Endothelial cell of umbilical vein (primary cell): ENCODE data around the gene VAV2. TPM values are rescaled to one million over a fixed set of nuclear protein-coding genes. Genes with fewer than 3 reads are reported as not detected.

Source experiments
- BruUV-seq: library from RNA; stranded (reverse); fragments of 400-500 nt; replicated peaks from 2 replicates; lab custom pipeline; 2021; lab: Mats Ljungman, UMichigan
- CTCF ChIA-PET: fragments of 300-600, 350-600 bp; sonication (Branson Sonifier 250); formaldehyde crosslinking; loops from one replicate; lab custom pipeline; 2021; ENCODE audit warnings: antibody characterized with exemption, inconsistent platforms; lab: Charles Lee
- POLR2A ChIA-PET: fragments of 300-600, 350-600 bp; sonication (Branson Sonifier 250); formaldehyde crosslinking; loops from one replicate; lab custom pipeline; 2021; ENCODE audit warnings: antibody characterized with exemption, inconsistent platforms; lab: Charles Lee
- DNase-seq: peaks from one replicate; pipeline ENCODE4 v3.0.0-alpha.2; 2011; ENCODE audit warnings: low read depth, low spot score
- FAIRE-seq: peaks from 2 replicates; lab custom pipeline; 2011; peaks lifted over from hg19 to GRCh38; lab: Jason Lieb, UNC
- H2AFZ ChIP-seq: 2 replicates; pipeline ENCODE4 v1.6.0; 2012; ENCODE audit warnings: low read depth, low read length, control low read depth, inconsistent platforms
- H3K27ac ChIP-seq: 2 replicates; pipeline ENCODE4 v1.5.1; 2011; ENCODE audit warnings: low read depth, mild to moderate bottlenecking, control low read depth, low read length, moderate library complexity; ENCODE audit not compliant: insufficient read depth
- H3K27me3 ChIP-seq, 2 experiments: 2 replicates each; pipeline versions ENCODE4 v1.6.0 to v1.6.1; 2011; ENCODE audit warnings: low read length in 2 of 2, mixed read lengths in 1 of 2; ENCODE audit not compliant: control insufficient read depth in 2 of 2, insufficient read depth in 2 of 2
- H3K36me3 ChIP-seq, 2 experiments: 2 replicates in 1 of 2; 3 replicates in 1 of 2; pipeline ENCODE4 v1.5.1; 2011; ENCODE audit warnings: low read length in 2 of 2, mild to moderate bottlenecking in 1 of 2, moderate library complexity in 1 of 2; ENCODE audit not compliant: control insufficient read depth in 2 of 2, insufficient read depth in 2 of 2; ENCODE audit errors: extremely low read depth in 1 of 2
- H3K4me1 ChIP-seq: 3 replicates; pipeline ENCODE4 v1.5.1; 2011; ENCODE audit warnings: mild to moderate bottlenecking, low read length; ENCODE audit not compliant: control insufficient read depth, insufficient read depth; ENCODE audit errors: extremely low read depth
- H3K4me2 ChIP-seq: 2 replicates; pipeline ENCODE4 v1.6.1; 2011; ENCODE audit warnings: low read length, control low read depth, mixed read lengths; ENCODE audit not compliant: insufficient read depth
- H3K4me3 ChIP-seq, 3 experiments: fragments of 200-600 bp in 1 of 3; sonication (generic), shearing (Covaris generic) in 1 of 3; replicated peaks in 1 of 3; 2 replicates each; pipeline ENCODE4 v1.5.1; 2011 to 2016; ENCODE audit warnings: control low read depth in 3 of 3, low read length in 3 of 3, mild to moderate bottlenecking in 2 of 3, inconsistent platforms in 1 of 3, low read depth in 1 of 3, moderate library complexity in 1 of 3; ENCODE audit not compliant: insufficient read depth in 1 of 3
- H3K79me2 ChIP-seq: 2 replicates; pipeline ENCODE4 v1.6.0; 2012; ENCODE audit warnings: low read length, inconsistent platforms; ENCODE audit not compliant: control insufficient read depth, insufficient read depth
- H3K9ac ChIP-seq: replicated peaks from 2 replicates; pipeline ENCODE3; 2011; ENCODE audit warnings: low read length, control low read depth; ENCODE audit not compliant: insufficient read depth; ENCODE audit errors: extremely low read depth
- H3K9me1 ChIP-seq: replicated peaks from 3 replicates; pipeline ENCODE4 v1.6.0; 2011; ENCODE audit warnings: mild to moderate bottlenecking, low read length; ENCODE audit not compliant: control insufficient read depth, insufficient read depth; ENCODE audit errors: extremely low read depth
- H3K9me3 ChIP-seq: replicated peaks from 2 replicates; pipeline ENCODE4 v1.5.1; 2012; ENCODE audit warnings: low read length, inconsistent platforms; ENCODE audit not compliant: control insufficient read depth, insufficient read depth
- H4K20me1 ChIP-seq: replicated peaks from 2 replicates; pipeline ENCODE3; 2011; ENCODE audit warnings: mild to moderate bottlenecking, low read length; ENCODE audit not compliant: control insufficient read depth, insufficient read depth; ENCODE audit errors: extremely low read depth
- CTCF ChIP-seq, 2 donors: IDR thresholded peaks; 1 replicate in 1 of 2; 2 replicates in 1 of 2; pipeline ENCODE4 v1.5.1; 2011; ENCODE audit warnings: low read length in 2 of 2, mild to moderate bottlenecking in 2 of 2, moderate library complexity in 2 of 2, control low read depth in 1 of 2, inconsistent platforms in 1 of 2, low read depth in 1 of 2; ENCODE audit not compliant: insufficient read depth in 1 of 2; ENCODE audit errors: extremely low read depth in 1 of 2
- EZH2 ChIP-seq: IDR thresholded peaks from 2 replicates; pipeline ENCODE4 v1.6.1; 2012; ENCODE audit warnings: borderline replicate concordance, low read depth, mild to moderate bottlenecking, moderate library complexity, low read length, inconsistent platforms; ENCODE audit not compliant: severe bottlenecking
- FOS ChIP-seq: IDR thresholded peaks from 2 replicates; pipeline ENCODE4 v1.6.1; 2011; ENCODE audit warnings: mild to moderate bottlenecking, low read length, moderate library complexity, borderline replicate concordance; ENCODE audit not compliant: insufficient read depth
- GATA2 ChIP-seq: IDR thresholded peaks from 2 replicates; pipeline ENCODE4 v1.7.0; 2011; ENCODE audit warnings: low read depth, mild to moderate bottlenecking, moderate library complexity, mixed read lengths, low read length; ENCODE audit not compliant: insufficient read length, insufficient read depth
- JUN ChIP-seq: IDR thresholded peaks from 2 replicates; pipeline ENCODE4 v1.6.1; 2011; ENCODE audit warnings: borderline replicate concordance, low read depth; ENCODE audit not compliant: insufficient read length, insufficient read depth
- MAX ChIP-seq: IDR thresholded peaks from 2 replicates; pipeline ENCODE4 v1.6.1; 2011; ENCODE audit not compliant: insufficient read depth, insufficient read length
- MYC ChIP-seq: IDR thresholded peaks from one replicate; pipeline ENCODE4 v1.6.1; 2011; ENCODE audit warnings: mild to moderate bottlenecking, low read depth, low read length
- POLR2A ChIP-seq: IDR thresholded peaks from 2 replicates; pipeline ENCODE4 v1.6.1; 2012; ENCODE audit warnings: low read depth, mild to moderate bottlenecking, control low read depth, low read length
- POLR2AphosphoS5 ChIP-seq: IDR thresholded peaks from 2 replicates; pipeline ENCODE4 v1.6.1; 2012; ENCODE audit warnings: low read depth, mild to moderate bottlenecking, control low read depth, low read length, moderate library complexity; ENCODE audit not compliant: insufficient read depth
- dilution Hi-C: fragments of 300-500 bp; cut with MboI; formaldehyde crosslinking; loops from one replicate; pipeline ENCODE4 v1.15.0; 2019; ENCODE audit warnings: low sequenced_read_pairs; ENCODE audit not compliant: extremely low pct_ligation_motif_present
- intact Hi-C: fragments of 100-400 bp; cut with micrococcal nuclease; formaldehyde crosslinking; loops from one replicate; pipeline ENCODE4 v1.10.0; 2022
- polyA plus RNA-seq, 4 experiments: library from polyadenylated mRNA; depleted of rRNA in 3 of 4; stranded (reverse) in 3 of 4; unstranded in 1 of 4; fragments of >200 nt; gene quantifications; 2 replicates each; pipeline versions ENCODE4 v1.2.1 to v1.2.3, GENCODE V29; 2011 to 2012; ENCODE audit warnings: missing spikeins in 1 of 4
- total RNA-seq: library from RNA; stranded (reverse); gene quantifications from 2 replicates; pipeline ENCODE4 v1.2.3, GENCODE V29; 2021

The VAV2 gene
- total and polyA plus RNA-seq, 2 donors (not counting 3 experiments of a cell fraction or from before 2014, with no cell fraction given), result 10.6 to 30.6 TPM

GRCh38 chr9:133971981-133972941 is 19.9 kb downstream of the VAV2 start:
- dilution Hi-C loops (no loop called here), intact Hi-C loops (no loop called here)
- ChIA-PET POLR2A (no interaction called here), CTCF (interaction anchor here (1.5 to 1.9 kb wide), 2 partner anchors 19 to 189 kb away, joined by 3 to 4 read pairs; no protein-coding TSS in a partner anchor)
- DNase-seq (no peak), FAIRE-seq (no peak)
- Histone ChIP-seq H3K4me3 (no peak overlapping the region), H3K27ac (no peak overlapping the region), H3K4me1 (peaks cover 7% of the 10 kb centered on the region), H3K36me3 (no peaks in the 10 kb centered on the region), H3K27me3 (no peaks in the 10 kb centered on the region), H3K9ac (no peak overlapping the region), H3K79me2 (peaks cover 94% of the 10 kb centered on the region), H4K20me1 (no peaks in the 10 kb centered on the region), H2AFZ (no peak overlapping the region), H3K4me2 (no peak overlapping the region), H3K9me1 (no peaks in the 10 kb centered on the region), H3K9me3 (no peaks in the 10 kb centered on the region)
- TF ChIP-seq MYC (no peak), FOS (no peak), POLR2AphosphoS5 (no peak), JUN (no peak), MAX (no peak), POLR2A (no peak), EZH2 (no peak), CTCF (IDR thresholded peaks at IDR 0.05; ENCODE audit: extremely low read depth in 1 of 2, insufficient read depth in 1 of 2, low read depth in 1 of 2, low read length in 2 of 2) (no peak), GATA2 (no peak)
- BruUV-seq, result no TSS peak
